Stimulated activated memory B cell treated with anti-CD40 and anti-IgM and Interleukin-4, amounts not matched to agents 10 μg/mL and 1 μg/mL and 100 μg/mL, for 72 hours (primary cell): ENCODE data around the gene UNC5C.

Experiments used
- ATAC-seq: fragments of 150-1000 bp; cut with Tn5 transposase; 2 replicates; pipeline ENCODE4 v1.10.0; 2021
- H3K27ac Mint-ChIP-seq: one replicate; pipeline ENCODE4 v1.8.0; 2022; ENCODE audit warnings: mild to moderate bottlenecking, mixed read lengths
- H3K27me3 Mint-ChIP-seq: one replicate; pipeline ENCODE4 v1.8.0; 2022; ENCODE audit warnings: mixed read lengths
- H3K36me3 Mint-ChIP-seq: one replicate; pipeline ENCODE4 v1.8.0; 2022; ENCODE audit warnings: mixed read lengths
- H3K4me1 Mint-ChIP-seq: one replicate; pipeline ENCODE4 v1.8.0; 2022; ENCODE audit warnings: mixed read lengths
- H3K4me3 Mint-ChIP-seq: one replicate; pipeline ENCODE4 v1.8.0; 2022; ENCODE audit warnings: mild to moderate bottlenecking, moderate library complexity, mixed read lengths
- H3K9me3 Mint-ChIP-seq: one replicate; pipeline ENCODE4 v1.8.0; 2022; ENCODE audit warnings: mixed read lengths

Gene UNC5C

GRCh38 chr4:95343235-95343634 lies 205.5 kb downstream of the UNC5C start:
- H3K36me3 Mint-ChIP-seq, result no peaks in the 10 kb centered on the region
- ATAC-seq, result no peak
- peaks cover 13% of the 10 kb centered on the region for H3K9me3 Mint-ChIP-seq
- H3K4me1 Mint-ChIP-seq, result no peaks in the 10 kb centered on the region
- H3K4me3 Mint-ChIP-seq, result no peak overlapping the region
- H3K27ac Mint-ChIP-seq, result no peak overlapping the region
- H3K27me3 Mint-ChIP-seq, result no peaks in the 10 kb centered on the region

- Mint-ChIP-seq H3K4me1 (no peaks in the 10 kb centered on the region), H3K27ac (no peak overlapping the region), H3K9me3 (no peaks in the 10 kb centered on the region), H3K27me3 (no peaks in the 10 kb centered on the region), H3K4me3 (no peak overlapping the region), H3K36me3 (no peaks in the 10 kb centered on the region)
- no peak for ATAC-seq
Measured at GRCh38 chr4:95340191-95340590, 208.6 kb downstream of the UNC5C start.

GRCh38 chr4:95325665-95326064 lies 223.1 kb downstream of the UNC5C start:
- Mint-ChIP-seq H3K4me1 (no peaks in the 10 kb centered on the region), H3K9me3 (no peaks in the 10 kb centered on the region), H3K36me3 (no peaks in the 10 kb centered on the region), H3K27me3 (no peaks in the 10 kb centered on the region), H3K4me3 (no peak overlapping the region), H3K27ac (no peak overlapping the region)
- ATAC-seq, result no peak

GRCh38 chr4:95319169-95319568 lies 229.6 kb downstream of the UNC5C start:
- Mint-ChIP-seq H3K27ac (no peak overlapping the region), H3K27me3 (no peaks in the 10 kb centered on the region), H3K9me3 (no peaks in the 10 kb centered on the region), H3K36me3 (no peaks in the 10 kb centered on the region), H3K4me1 (no peaks in the 10 kb centered on the region), H3K4me3 (no peak overlapping the region)
- no peak for ATAC-seq

GRCh38 chr4:95318483-95318882 lies 230.3 kb downstream of the UNC5C start:
- Mint-ChIP-seq H3K27ac (no peak overlapping the region), H3K9me3 (no peaks in the 10 kb centered on the region), H3K4me1 (no peaks in the 10 kb centered on the region), H3K36me3 (no peaks in the 10 kb centered on the region), H3K4me3 (no peak overlapping the region), H3K27me3 (no peaks in the 10 kb centered on the region)
- no peak for ATAC-seq

- H3K4me3 Mint-ChIP-seq, result no peak overlapping the region
- no peaks in the 10 kb centered on the region for H3K27me3 Mint-ChIP-seq
- no peaks in the 10 kb centered on the region for H3K9me3 Mint-ChIP-seq
- no peak for ATAC-seq
- H3K27ac Mint-ChIP-seq, result no peak overlapping the region
- H3K4me1 Mint-ChIP-seq, result no peaks in the 10 kb centered on the region
- no peaks in the 10 kb centered on the region for H3K36me3 Mint-ChIP-seq
Measured at GRCh38 chr4:95318044-95318443, 230.7 kb downstream of the UNC5C start.

- no peak for ATAC-seq
Measured at GRCh38 chr4:95317085-95317793, 231.5 kb downstream of the UNC5C start.

GRCh38 chr4:95314573-95314972 lies 234.2 kb downstream of the UNC5C start:
- Mint-ChIP-seq H3K4me1 (no peaks in the 10 kb centered on the region), H3K27ac (no peak overlapping the region), H3K36me3 (no peaks in the 10 kb centered on the region), H3K27me3 (no peaks in the 10 kb centered on the region), H3K9me3 (no peaks in the 10 kb centered on the region), H3K4me3 (no peak overlapping the region)
- ATAC-seq, result no peak

More at GRCh38 chr4:95317085-95317793, 231.5 kb downstream of the UNC5C start:
- no peak overlapping the region for H3K4me3 Mint-ChIP-seq
- H3K4me1 Mint-ChIP-seq, result no peaks in the 10 kb centered on the region
- no peaks in the 10 kb centered on the region for H3K9me3 Mint-ChIP-seq
- no peak overlapping the region for H3K27ac Mint-ChIP-seq
- no peaks in the 10 kb centered on the region for H3K36me3 Mint-ChIP-seq
- no peaks in the 10 kb centered on the region for H3K27me3 Mint-ChIP-seq

GRCh38 chr4:95304898-95305297 lies 243.9 kb downstream of the UNC5C start:
- no peak overlapping the region for H3K27ac Mint-ChIP-seq

GRCh38 chr4:95300304-95300703 lies 248.5 kb downstream of the UNC5C start:
- no peak for ATAC-seq
- no peaks in the 10 kb centered on the region for H3K4me1 Mint-ChIP-seq

More at GRCh38 chr4:95304898-95305297, 243.9 kb downstream of the UNC5C start:
- no peak for ATAC-seq
- Mint-ChIP-seq H3K36me3 (no peaks in the 10 kb centered on the region), H3K4me3 (no peak overlapping the region), H3K27me3 (no peaks in the 10 kb centered on the region), H3K9me3 (peaks cover under 1% of the 10 kb centered on the region), H3K4me1 (no peaks in the 10 kb centered on the region)

GRCh38 chr4:95296052-95296451 lies 252.7 kb downstream of the UNC5C start:
- Mint-ChIP-seq H3K9me3 (peaks cover 9% of the 10 kb centered on the region), H3K36me3 (no peaks in the 10 kb centered on the region), H3K4me3 (no peak overlapping the region), H3K4me1 (no peaks in the 10 kb centered on the region), H3K27ac (no peak overlapping the region), H3K27me3 (no peaks in the 10 kb centered on the region)
- no peak for ATAC-seq

More at GRCh38 chr4:95300304-95300703, 248.5 kb downstream of the UNC5C start:
- H3K36me3 Mint-ChIP-seq, result no peaks in the 10 kb centered on the region
- no peaks in the 10 kb centered on the region for H3K27me3 Mint-ChIP-seq
- H3K27ac Mint-ChIP-seq, result no peak overlapping the region
- peaks cover 9% of the 10 kb centered on the region for H3K9me3 Mint-ChIP-seq
- H3K4me3 Mint-ChIP-seq, result no peak overlapping the region

- no peaks in the 10 kb centered on the region for H3K4me1 Mint-ChIP-seq
- H3K4me3 Mint-ChIP-seq, result no peak overlapping the region
- H3K36me3 Mint-ChIP-seq, result no peaks in the 10 kb centered on the region
- no peak for ATAC-seq
- no peaks in the 10 kb centered on the region for H3K27me3 Mint-ChIP-seq
- H3K27ac Mint-ChIP-seq, result no peak overlapping the region
- peaks cover 9% of the 10 kb centered on the region for H3K9me3 Mint-ChIP-seq
Measured at GRCh38 chr4:95295157-95295556, 253.6 kb downstream of the UNC5C start.

- no peak for ATAC-seq
Measured at GRCh38 chr4:95294321-95294720, 254.5 kb downstream of the UNC5C start.

GRCh38 chr4:95293014-95293413 lies 255.8 kb downstream of the UNC5C start:
- Mint-ChIP-seq H3K4me1 (no peaks in the 10 kb centered on the region), H3K9me3 (no peaks in the 10 kb centered on the region), H3K27me3 (no peaks in the 10 kb centered on the region), H3K27ac (no peak overlapping the region), H3K4me3 (no peak overlapping the region), H3K36me3 (no peaks in the 10 kb centered on the region)
- ATAC-seq, result no peak

More at GRCh38 chr4:95294321-95294720, 254.5 kb downstream of the UNC5C start:
- no peaks in the 10 kb centered on the region for H3K36me3 Mint-ChIP-seq
- no peaks in the 10 kb centered on the region for H3K4me1 Mint-ChIP-seq
- peaks cover 5% of the 10 kb centered on the region for H3K9me3 Mint-ChIP-seq
- H3K4me3 Mint-ChIP-seq, result no peak overlapping the region
- H3K27me3 Mint-ChIP-seq, result no peaks in the 10 kb centered on the region
- no peak overlapping the region for H3K27ac Mint-ChIP-seq

GRCh38 chr4:95290702-95291101 lies 258.1 kb downstream of the UNC5C start:
- H3K4me3 Mint-ChIP-seq, result no peak overlapping the region
- H3K4me1 Mint-ChIP-seq, result no peaks in the 10 kb centered on the region
- H3K27ac Mint-ChIP-seq, result no peak overlapping the region
- H3K9me3 Mint-ChIP-seq, result no peaks in the 10 kb centered on the region
- H3K27me3 Mint-ChIP-seq, result no peaks in the 10 kb centered on the region
- H3K36me3 Mint-ChIP-seq, result no peaks in the 10 kb centered on the region
- ATAC-seq, result no peak

GRCh38 chr4:95289028-95289634 lies 259.6 kb downstream of the UNC5C start:
- Mint-ChIP-seq H3K4me3 (no peak overlapping the region), H3K9me3 (no peaks in the 10 kb centered on the region), H3K36me3 (no peaks in the 10 kb centered on the region), H3K4me1 (no peaks in the 10 kb centered on the region), H3K27ac (no peak overlapping the region), H3K27me3 (no peaks in the 10 kb centered on the region)
- no peak for ATAC-seq
